Transverse colon (tissue), 4 donors: ENCODE results near the gene ABCG1. TPM values are rescaled to one million over a fixed set of nuclear protein-coding genes. Genes with fewer than 3 reads are reported as not detected.

Experiments used
- DNase-seq: peaks from one replicate; pipeline ENCODE4 v3.0.0-alpha.2; 2019
- H3K27ac ChIP-seq, 4 donors: fragments of 200-600 bp; sonication (generic); 2 replicates each; pipeline ENCODE4 v1.5.1; 2016 to 2018; ENCODE audit warnings: inconsistent platforms in 4 of 4
- H3K27me3 ChIP-seq: fragments of 200-600 bp; sonication (generic); 2 replicates; pipeline ENCODE4 v1.5.1; 2017; ENCODE audit warnings: inconsistent platforms
- H3K36me3 ChIP-seq, 4 donors: fragments of 200-600 bp; sonication (generic); 2 replicates each; pipeline ENCODE4 v1.5.1; 2017 to 2019; ENCODE audit warnings: inconsistent platforms in 4 of 4
- H3K4me1 ChIP-seq, 4 donors: fragments of 200-600 bp; sonication (generic); 2 replicates each; pipeline ENCODE4 v1.5.1; 2017 to 2020; ENCODE audit warnings: inconsistent platforms in 4 of 4
- H3K4me3 ChIP-seq, 4 donors: fragments of 200-600 bp; sonication (generic); 1 replicate in 1 of 4; 2 replicates in 3 of 4; pipeline versions ENCODE4 v1.5.1 to v1.6.1; 2017 to 2019; ENCODE audit warnings: inconsistent platforms in 4 of 4
- H3K9me3 ChIP-seq, 2 donors: fragments of 200-600 bp; sonication (generic); 2 replicates each; pipeline ENCODE4 v1.5.1; 2017 to 2019; ENCODE audit warnings: inconsistent platforms in 2 of 2
- CTCF ChIP-seq, 5 experiments: fragments of 200-600 bp in 3 of 5; fragments of 450-650 bp in 2 of 5; sonication (generic) in 3 of 5; IDR thresholded peaks; 1 replicate in 2 of 5; 2 replicates in 3 of 5; pipeline ENCODE4 v1.5.1; 2016 to 2017; ENCODE audit warnings: antibody characterized with exemption in 5 of 5, inconsistent platforms in 3 of 5, mild to moderate bottlenecking in 2 of 5, moderate library complexity in 1 of 5
- EP300 ChIP-seq: sonication (generic); formaldehyde crosslinking; IDR thresholded peaks from one replicate; pipeline ENCODE4 v1.6.1; 2017; ENCODE audit warnings: antibody characterized with exemption, low read depth
- POLR2A ChIP-seq: fragments of 450-650 bp; IDR thresholded peaks from one replicate; pipeline ENCODE4 v1.6.1; 2016; ENCODE audit warnings: antibody characterized with exemption, mild to moderate bottlenecking, moderate library complexity
- POLR2AphosphoS5 ChIP-seq, 3 donors: sonication (generic); formaldehyde crosslinking; IDR thresholded peaks; one replicate each; pipeline ENCODE4 v1.6.1; 2016; ENCODE audit warnings: antibody characterized with exemption in 3 of 3
- WGBS, 2 donors: methylation state at CpG; one replicate each; pipeline ENCODE4 v1.1.5; 2018; ENCODE audit warnings: low coverage in 1 of 2; 5-methylcytosine and 5-hydroxymethylcytosine counted together
- in situ Hi-C, 4 donors: fragments of 200-750 bp; cut with MboI; loops; one replicate each; pipeline versions ENCODE4 v1.15.0 to v1.15.1; 2017; ENCODE audit warnings: low sequenced_read_pairs in 3 of 4, low pct_ligation_motif_present in 1 of 4, low pct_unique_long_range_greater_than_20kb in 1 of 4
- intact Hi-C: fragments of 100-400 bp; cut with DNase I; formaldehyde crosslinking; loops from one replicate; pipeline ENCODE4 v1.15.1; 2023; ENCODE audit warnings: low total_unique reads
- total RNA-seq, 4 donors: library from RNA; depleted of rRNA; stranded (reverse); fragments of >200 nt; gene quantifications; one replicate each; pipeline ENCODE4 v1.1.0, GENCODE V29; 2016

The ABCG1 gene
- total RNA-seq, 4 donors from 2014 or later = 17.1 to 67.7 (median 53.2) TPM

- peaks cover 6% of the 10 kb centered on the region for H3K27me3 ChIP-seq
- 74 to 79% methylated on average over 3 to 4 of the region's 4 CpGs for WGBS, 2 donors
- TF ChIP-seq CTCF (IDR thresholded peaks at IDR 0.05) = no peak
- TF ChIP-seq POLR2AphosphoS5 (IDR thresholded peaks at IDR 0.05) = no peak
- TF ChIP-seq POLR2A = no peak
- no peak for TF ChIP-seq EP300
- H3K36me3 ChIP-seq = no peaks in the 10 kb centered on the region
- no peak for DNase-seq
- intact Hi-C loops (no loop called here), in situ Hi-C loops (no loop called here)
- H3K9me3 ChIP-seq = no peaks in the 10 kb centered on the region
- no peak overlapping the region for H3K4me3 ChIP-seq
- H3K27ac ChIP-seq = peak overlapping the region; percentile 63 to 71 (median 66)
- peaks cover 0 to 31% (median 8%) of the 10 kb centered on the region in 4 donors for H3K4me1 ChIP-seq
Observed at GRCh38 chr21:42330380-42331371, 111.7 kb downstream of the ABCG1 start.

GRCh38 chr21:42331660-42332059, 112.7 kb downstream of the ABCG1 start:
- intact Hi-C loops = no loop called here
- no peaks in the 10 kb centered on the region for H3K36me3 ChIP-seq
- no peak overlapping the region for H3K4me3 ChIP-seq
- in situ Hi-C loops = no loop called here
- H3K27me3 ChIP-seq = peaks cover 6% of the 10 kb centered on the region
- no peaks in the 10 kb centered on the region for H3K9me3 ChIP-seq
- H3K4me1 ChIP-seq = peaks cover 0 to 31% (median 8%) of the 10 kb centered on the region in 4 donors
- TF ChIP-seq CTCF (IDR thresholded peaks at IDR 0.05) (no peak), POLR2AphosphoS5 (IDR thresholded peaks at IDR 0.05) (no peak), EP300 (no peak), POLR2A (no peak)
- H3K27ac ChIP-seq = peak overlapping the region; percentile 63 to 71 (median 66)
- no peak for DNase-seq

GRCh38 chr21:42332557-42333317, 113.8 kb downstream of the ABCG1 start:
- DNase-seq = peak; percentile 61
- TF ChIP-seq POLR2AphosphoS5 (IDR thresholded peaks at IDR 0.05) (peak in 2 of 3 donors; percentile 17 to 23), CTCF (IDR thresholded peaks at IDR 0.05) (no peak)
- Histone ChIP-seq H3K36me3 (no peaks in the 10 kb centered on the region), H3K4me3 (no peak overlapping the region), H3K4me1 (peaks cover 0 to 34% (median 8%) of the 10 kb centered on the region in 4 donors), H3K9me3 (no peaks in the 10 kb centered on the region), H3K27me3 (peaks cover 6% of the 10 kb centered on the region), H3K27ac (peak overlapping the region; percentile 63 to 71 (median 66))
- in situ Hi-C loops = no loop called here
- 14 to 47% methylated on average over 1 to 5 of the region's 5 CpGs for WGBS, 2 donors
- intact Hi-C loops = no loop called here

- no peaks in the 10 kb centered on the region for H3K9me3 ChIP-seq
- DNase-seq = no peak
- intact Hi-C loops (no loop called here), in situ Hi-C loops (no loop called here)
- no peaks in the 10 kb centered on the region for H3K36me3 ChIP-seq
- peaks cover 6% of the 10 kb centered on the region for H3K27me3 ChIP-seq
- no peak overlapping the region for H3K4me3 ChIP-seq
- WGBS, 2 donors = 60 to 61% methylated on average over 5 to 10 of the region's 10 CpGs
- H3K27ac ChIP-seq = no peak overlapping the region
- no peak for TF ChIP-seq POLR2AphosphoS5 (IDR thresholded peaks at IDR 0.05)
- TF ChIP-seq EP300 = no peak
- no peak for TF ChIP-seq CTCF (IDR thresholded peaks at IDR 0.05)
- no peak for TF ChIP-seq POLR2A
- H3K4me1 ChIP-seq = peaks cover 0 to 30% (median 7%) of the 10 kb centered on the region in 4 donors
Observed at GRCh38 chr21:42336054-42336453, 117.1 kb downstream of the ABCG1 start.
